Smooth muscle cell (in vitro differentiated cells): Measurements from ENCODE around the gene IL1B. TPM values are rescaled to one million over a fixed set of nuclear protein-coding genes. Genes with fewer than 3 reads are reported as not detected.

Source experiments
- DNase-seq: peaks from one replicate; lab custom pipeline; 2025; ENCODE audit not compliant: unreplicated experiment; lab: John Stamatoyannopoulos, UW
- H2AFZ ChIP-seq: fragments of 200-600 bp; sonication (generic); 2 replicates; pipeline ENCODE4 v1.6.0; 2016; ENCODE audit warnings: antibody characterized with exemption, low read depth, mild to moderate bottlenecking
- H3F3A ChIP-seq: fragments of 200-600 bp; sonication (generic); 2 replicates; pipeline ENCODE4 v1.6.0; 2017; ENCODE audit warnings: antibody characterized with exemption, low read depth
- H3K27ac ChIP-seq: fragments of 200-600 bp; sonication (generic); 2 replicates; pipeline ENCODE4 v1.5.1; 2016; ENCODE audit warnings: low read depth, mild to moderate bottlenecking
- H3K27me3 ChIP-seq: fragments of 200-600 bp; sonication (generic); 2 replicates; pipeline ENCODE4 v1.6.1; 2016; ENCODE audit warnings: low read depth, mild to moderate bottlenecking
- H3K36me3 ChIP-seq: fragments of 200-600 bp; sonication (generic); 2 replicates; pipeline ENCODE4 v1.5.1; 2016; ENCODE audit warnings: low read depth
- H3K4me1 ChIP-seq: fragments of 200-600 bp; sonication (generic); 2 replicates; pipeline ENCODE4 v1.5.1; 2016; ENCODE audit warnings: low read depth
- H3K4me2 ChIP-seq: fragments of 200-600 bp; sonication (generic); 2 replicates; pipeline ENCODE4 v1.6.0; 2016; ENCODE audit warnings: mild to moderate bottlenecking
- H3K4me3 ChIP-seq: fragments of 200-600 bp; sonication (generic); 2 replicates; pipeline ENCODE4 v1.5.1; 2016; ENCODE audit warnings: mild to moderate bottlenecking
- H3K79me2 ChIP-seq: fragments of 200-600 bp; sonication (generic); 2 replicates; pipeline ENCODE4 v1.6.0; 2016; ENCODE audit warnings: low read depth, mild to moderate bottlenecking
- H3K9ac ChIP-seq: fragments of 200-600 bp; sonication (generic); 2 replicates; pipeline ENCODE4 v1.6.0; 2016; ENCODE audit warnings: low read depth
- H3K9me3 ChIP-seq: fragments of 200-600 bp; sonication (generic); replicated peaks from 2 replicates; pipeline ENCODE4 v1.5.1; 2016; ENCODE audit warnings: low read depth
- H4K20me1 ChIP-seq: fragments of 200-600 bp; sonication (generic); 2 replicates; pipeline ENCODE4 v1.6.0; 2016; ENCODE audit warnings: low read depth
- WGBS: methylation state at CpG from one replicate; pipeline ENCODE4 v1.1.7; 2016; ENCODE audit warnings: low lambda C conversion rate; 5-methylcytosine and 5-hydroxymethylcytosine counted together
- polyA plus RNA-seq: library from polyadenylated mRNA; unstranded; fragments of >200 nt; fragmentation: Nextera tagmentation; extraction: Ambion mirVana; gene quantifications from 2 replicates; pipeline ENCODE4 v1.2.1, GENCODE V29; 2016
- total RNA-seq: library from RNA; depleted of rRNA; stranded (reverse); fragments of >200 nt; gene quantifications from 2 replicates; pipeline ENCODE4 v1.2.3, GENCODE V29; 2014
- TF ChIP-seq, protein P1 (sequence below): fragments of 200-600 bp; sonication (generic); IDR thresholded peaks from 2 replicates; pipeline ENCODE4 v1.5.1; 2017; ENCODE audit warnings: borderline replicate concordance, mild to moderate bottlenecking, antibody characterized with exemption; ENCODE audit not compliant: insufficient read depth, poor library complexity, severe bottlenecking

IL1B gene
- total and polyA plus RNA-seq, 2 experiments from 2014 or later = not detected

DNA sequence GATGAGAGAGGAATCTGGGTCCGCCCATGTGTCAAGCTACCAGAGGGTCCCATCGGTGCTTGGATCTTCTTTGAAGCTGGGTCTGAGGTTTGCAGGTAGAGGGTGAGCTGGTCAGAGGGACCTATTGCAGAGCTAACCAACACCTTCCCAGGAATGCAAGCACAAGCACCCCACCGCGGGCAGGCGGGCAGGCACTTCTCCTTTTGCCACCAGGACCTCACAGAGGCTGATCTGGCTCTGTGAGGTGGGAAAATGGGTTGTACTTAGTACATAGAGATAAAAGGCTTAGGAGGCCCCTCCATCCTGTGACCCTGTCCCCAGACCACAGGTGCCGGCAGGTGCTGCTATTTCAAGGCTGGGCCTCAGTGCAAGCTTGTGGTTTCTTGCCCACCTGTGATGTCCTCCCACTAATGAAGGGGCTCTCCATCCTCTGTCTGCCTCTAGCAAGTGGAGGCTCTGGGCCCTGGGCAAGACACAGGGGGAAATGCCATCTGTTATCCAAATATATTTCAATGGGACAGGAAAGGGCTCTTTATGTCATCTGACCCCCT lies 43.0 kb upstream of the IL1B start:
- Histone ChIP-seq H3K79me2 (no peaks in the 10 kb centered on the region), H3K27me3 (no peaks in the 10 kb centered on the region), H3F3A (peaks cover 17% of the 10 kb centered on the region), H3K27ac (peak overlapping the region; percentile 81), H4K20me1 (no peaks in the 10 kb centered on the region), H3K4me3 (no peak overlapping the region), H3K36me3 (no peaks in the 10 kb centered on the region), H3K9me3 (no peaks in the 10 kb centered on the region), H3K4me1 (no peaks in the 10 kb centered on the region), H3K9ac (no peak overlapping the region), H2AFZ (no peak overlapping the region), H3K4me2 (no peak overlapping the region)
- TF ChIP-seq, protein P1, sequence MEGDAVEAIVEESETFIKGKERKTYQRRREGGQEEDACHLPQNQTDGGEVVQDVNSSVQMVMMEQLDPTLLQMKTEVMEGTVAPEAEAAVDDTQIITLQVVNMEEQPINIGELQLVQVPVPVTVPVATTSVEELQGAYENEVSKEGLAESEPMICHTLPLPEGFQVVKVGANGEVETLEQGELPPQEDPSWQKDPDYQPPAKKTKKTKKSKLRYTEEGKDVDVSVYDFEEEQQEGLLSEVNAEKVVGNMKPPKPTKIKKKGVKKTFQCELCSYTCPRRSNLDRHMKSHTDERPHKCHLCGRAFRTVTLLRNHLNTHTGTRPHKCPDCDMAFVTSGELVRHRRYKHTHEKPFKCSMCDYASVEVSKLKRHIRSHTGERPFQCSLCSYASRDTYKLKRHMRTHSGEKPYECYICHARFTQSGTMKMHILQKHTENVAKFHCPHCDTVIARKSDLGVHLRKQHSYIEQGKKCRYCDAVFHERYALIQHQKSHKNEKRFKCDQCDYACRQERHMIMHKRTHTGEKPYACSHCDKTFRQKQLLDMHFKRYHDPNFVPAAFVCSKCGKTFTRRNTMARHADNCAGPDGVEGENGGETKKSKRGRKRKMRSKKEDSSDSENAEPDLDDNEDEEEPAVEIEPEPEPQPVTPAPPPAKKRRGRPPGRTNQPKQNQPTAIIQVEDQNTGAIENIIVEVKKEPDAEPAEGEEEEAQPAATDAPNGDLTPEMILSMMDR = no peak
- DNase-seq = no peak
- WGBS = 96% methylated on average over 6 of the region's 6 CpGs

DNA sequence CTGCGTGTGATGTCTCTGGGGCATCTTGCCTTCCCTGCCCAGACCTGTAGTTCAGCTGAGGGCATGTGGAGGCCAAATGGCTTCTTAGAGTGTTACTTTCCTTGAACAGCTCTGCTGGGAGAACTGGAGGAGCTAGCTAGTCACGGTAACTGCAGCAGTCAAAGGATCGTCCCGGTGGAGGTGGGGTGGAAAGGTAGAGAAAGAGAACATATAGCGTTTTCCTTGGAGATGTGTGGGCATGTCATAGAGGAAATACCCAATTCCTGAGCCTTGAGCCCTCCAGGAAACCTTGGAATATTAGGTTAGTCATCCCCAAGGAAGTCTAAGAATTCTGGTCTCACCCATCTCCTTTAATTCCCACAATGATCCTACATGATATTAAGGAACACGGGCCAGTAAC lies 40.8 kb upstream of the IL1B start:
- TF ChIP-seq, protein P1 = no peak
- Histone ChIP-seq H3K9me3 (no peaks in the 10 kb centered on the region), H3K4me1 (no peaks in the 10 kb centered on the region), H3K9ac (no peak overlapping the region), H4K20me1 (no peaks in the 10 kb centered on the region), H3K4me2 (no peak overlapping the region), H3K79me2 (no peaks in the 10 kb centered on the region), H3K36me3 (no peaks in the 10 kb centered on the region), H3K27me3 (no peaks in the 10 kb centered on the region), H3K4me3 (no peak overlapping the region), H2AFZ (peak overlapping the region; percentile 27), H3F3A (peaks cover 17% of the 10 kb centered on the region), H3K27ac (no peak overlapping the region)
- DNase-seq = no peak
- 75% methylated on average over 6 of the region's 6 CpGs for WGBS

DNA sequence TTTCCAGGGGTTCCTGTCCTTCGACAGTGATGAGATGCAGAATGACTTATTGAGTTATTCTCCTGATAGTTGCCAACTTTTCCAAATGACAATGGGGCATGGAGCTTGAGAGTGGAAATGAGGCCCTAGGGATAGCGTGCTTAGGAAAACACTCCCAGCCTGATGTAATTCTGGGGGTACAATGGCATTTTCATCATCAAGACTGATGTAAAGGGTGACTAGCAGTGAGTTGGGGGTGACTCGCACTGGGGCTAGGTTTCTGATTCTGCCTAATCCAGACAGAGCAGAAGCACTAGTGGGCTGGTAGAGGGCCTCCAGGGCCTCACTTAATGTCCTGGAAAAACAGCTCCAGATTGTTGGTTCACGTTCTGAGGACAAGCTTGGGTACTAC lies 40.4 kb upstream of the IL1B start:
- no peak overlapping the region for H3K9ac ChIP-seq

More for the DNA sequence above, 40.4 kb upstream of the IL1B start:
- H3K4me3 ChIP-seq = no peak overlapping the region
- H3F3A ChIP-seq = peaks cover 13% of the 10 kb centered on the region
- H4K20me1 ChIP-seq = no peaks in the 10 kb centered on the region
- no peaks in the 10 kb centered on the region for H3K79me2 ChIP-seq
- H3K27me3 ChIP-seq = no peaks in the 10 kb centered on the region
- 85% methylated on average over 4 of the region's 4 CpGs for WGBS
- H3K36me3 ChIP-seq = no peaks in the 10 kb centered on the region
- H3K4me1 ChIP-seq = no peaks in the 10 kb centered on the region
- no peak overlapping the region for H2AFZ ChIP-seq
- no peak for DNase-seq
- no peaks in the 10 kb centered on the region for H3K9me3 ChIP-seq
- H3K27ac ChIP-seq = no peak overlapping the region
- H3K4me2 ChIP-seq = no peak overlapping the region
- TF ChIP-seq, protein P1 = no peak
